ENCODE results near the gene LRRC38. TPM values are rescaled to one million over a fixed set of nuclear protein-coding genes. Genes with fewer than 3 reads are reported as not detected.

Gene LRRC38
- polyA plus RNA-seq, 1 experiment: not detected

DNA sequence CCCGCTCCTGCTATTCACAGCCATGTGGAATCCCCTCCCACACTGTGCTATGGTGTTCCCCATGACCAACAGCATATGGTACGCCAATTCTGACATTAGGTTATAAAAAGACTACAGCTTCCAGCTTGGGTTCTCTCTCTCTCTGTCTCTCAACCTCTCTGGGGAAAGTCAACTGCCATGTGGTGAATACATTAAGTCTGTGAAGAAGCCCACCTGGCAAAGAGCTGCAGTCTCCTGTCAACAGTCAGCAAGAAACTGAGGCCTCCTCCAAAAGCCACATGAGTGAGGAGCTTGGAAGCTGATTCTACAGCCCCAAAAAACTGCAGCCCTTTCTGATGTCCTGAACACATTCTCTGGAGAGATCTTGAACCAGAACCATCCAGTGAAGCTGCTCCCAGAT is 25.0 kb upstream of the LRRC38 start:
- TF ChIP-seq, protein P1, sequence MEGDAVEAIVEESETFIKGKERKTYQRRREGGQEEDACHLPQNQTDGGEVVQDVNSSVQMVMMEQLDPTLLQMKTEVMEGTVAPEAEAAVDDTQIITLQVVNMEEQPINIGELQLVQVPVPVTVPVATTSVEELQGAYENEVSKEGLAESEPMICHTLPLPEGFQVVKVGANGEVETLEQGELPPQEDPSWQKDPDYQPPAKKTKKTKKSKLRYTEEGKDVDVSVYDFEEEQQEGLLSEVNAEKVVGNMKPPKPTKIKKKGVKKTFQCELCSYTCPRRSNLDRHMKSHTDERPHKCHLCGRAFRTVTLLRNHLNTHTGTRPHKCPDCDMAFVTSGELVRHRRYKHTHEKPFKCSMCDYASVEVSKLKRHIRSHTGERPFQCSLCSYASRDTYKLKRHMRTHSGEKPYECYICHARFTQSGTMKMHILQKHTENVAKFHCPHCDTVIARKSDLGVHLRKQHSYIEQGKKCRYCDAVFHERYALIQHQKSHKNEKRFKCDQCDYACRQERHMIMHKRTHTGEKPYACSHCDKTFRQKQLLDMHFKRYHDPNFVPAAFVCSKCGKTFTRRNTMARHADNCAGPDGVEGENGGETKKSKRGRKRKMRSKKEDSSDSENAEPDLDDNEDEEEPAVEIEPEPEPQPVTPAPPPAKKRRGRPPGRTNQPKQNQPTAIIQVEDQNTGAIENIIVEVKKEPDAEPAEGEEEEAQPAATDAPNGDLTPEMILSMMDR (IDR thresholded peaks at IDR 0.05; ENCODE audit: insufficient read depth, low read depth, low read length): no peak
- no peaks in the 10 kb centered on the region for H3K27me3 ChIP-seq (ENCODE audit: control insufficient read depth, insufficient read depth, low read length)
- CTCF ChIA-PET: no interaction called here
- no peak overlapping the region for H3K4me3 ChIP-seq (ENCODE audit: low read depth, low read length)
- POLR2A ChIA-PET: no interaction called here
- H3K36me3 ChIP-seq (ENCODE audit: control insufficient read depth, insufficient read depth, low read length): no peaks in the 10 kb centered on the region
- DNase-seq (ENCODE audit: low read depth): no peak

DNA sequence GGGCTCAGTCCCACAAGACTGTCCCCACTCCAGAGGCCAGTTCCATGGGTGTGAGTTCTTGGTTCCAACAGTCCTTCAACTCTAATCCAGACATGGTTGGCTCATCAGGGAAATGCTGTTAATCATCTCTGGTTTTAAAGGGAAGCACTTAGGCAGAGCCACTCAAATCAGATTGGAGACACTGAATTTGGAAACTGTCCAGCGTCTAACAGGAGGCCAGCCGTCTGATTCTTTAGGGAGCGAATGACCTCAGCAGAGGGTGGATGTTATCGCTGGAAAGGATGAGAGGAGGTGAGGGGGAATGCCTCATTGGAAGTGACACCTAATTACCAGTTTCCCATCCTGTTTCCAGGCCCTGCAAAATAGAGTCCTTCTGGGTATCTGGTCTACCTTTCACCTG is 22.8 kb upstream of the LRRC38 start:
- no peaks in the 10 kb centered on the region for H3K27me3 ChIP-seq (ENCODE audit: control insufficient read depth, insufficient read depth, low read length)
- H3K36me3 ChIP-seq (ENCODE audit: control insufficient read depth, insufficient read depth, low read length): no peaks in the 10 kb centered on the region
- ChIA-PET CTCF (no interaction called here), POLR2A (no interaction called here)
- TF ChIP-seq, protein P1 (IDR thresholded peaks at IDR 0.05; ENCODE audit: insufficient read depth, low read depth, low read length): no peak
- H3K4me3 ChIP-seq (ENCODE audit: low read depth, low read length): no peak overlapping the region
- no peak for DNase-seq (ENCODE audit: low read depth)

DNA sequence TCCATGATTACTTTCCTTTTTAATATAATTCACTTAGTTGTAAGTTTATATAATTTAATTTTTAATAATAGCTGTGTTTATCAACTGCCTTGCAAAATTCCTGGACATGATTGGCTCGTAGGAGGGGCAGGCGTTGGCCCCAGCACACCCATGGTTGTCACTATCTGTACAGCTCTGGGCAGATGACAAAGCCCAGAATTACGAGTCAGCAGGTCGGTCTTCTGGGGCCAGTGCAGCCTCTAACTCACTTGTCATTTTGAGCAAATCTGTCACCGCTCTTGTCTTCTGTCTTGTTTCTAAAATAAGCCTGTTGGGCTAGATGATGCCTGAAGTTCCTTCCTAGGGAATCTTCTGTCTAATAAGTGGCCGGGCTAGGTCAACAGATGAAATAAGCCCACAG is 21.4 kb upstream of the LRRC38 start:
- Histone ChIP-seq H3K27me3 (ENCODE audit: control insufficient read depth, insufficient read depth, low read length) (no peaks in the 10 kb centered on the region), H3K36me3 (ENCODE audit: control insufficient read depth, insufficient read depth, low read length) (no peaks in the 10 kb centered on the region), H3K4me3 (ENCODE audit: low read depth, low read length) (no peak overlapping the region)
- TF ChIP-seq, protein P1 (IDR thresholded peaks at IDR 0.05; ENCODE audit: insufficient read depth, low read depth, low read length): no peak
- CTCF ChIA-PET: no interaction called here
- POLR2A ChIA-PET: no interaction called here
- DNase-seq (ENCODE audit: low read depth): no peak

DNA sequence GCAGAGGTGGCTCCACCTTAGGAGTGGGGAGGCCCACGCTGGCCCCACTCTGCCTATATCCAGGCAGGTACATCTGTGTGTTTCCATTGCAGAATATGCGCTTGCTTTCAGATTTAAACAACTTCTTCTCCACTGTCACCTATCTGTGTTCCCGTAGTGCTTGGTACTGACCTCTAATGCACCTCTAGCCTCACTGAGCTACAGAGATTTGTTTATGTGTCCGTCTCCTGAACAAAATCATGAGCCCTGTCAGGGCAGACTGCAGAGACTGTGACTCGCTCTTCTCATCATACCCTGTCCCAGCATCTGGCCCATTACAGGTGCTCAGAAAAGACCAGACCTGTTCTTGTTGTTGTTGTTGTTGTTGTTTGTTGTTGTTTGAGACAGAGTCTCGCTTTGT is 14.5 kb upstream of the LRRC38 start:
- TF ChIP-seq, protein P1 (IDR thresholded peaks at IDR 0.05; ENCODE audit: insufficient read depth, low read depth, low read length): no peak
- Histone ChIP-seq H3K36me3 (ENCODE audit: control insufficient read depth, insufficient read depth, low read length) (no peaks in the 10 kb centered on the region), H3K27me3 (ENCODE audit: control insufficient read depth, insufficient read depth, low read length) (no peaks in the 10 kb centered on the region), H3K4me3 (ENCODE audit: low read depth, low read length) (no peak overlapping the region)
- CTCF ChIA-PET: no interaction called here
- POLR2A ChIA-PET: no interaction called here
- no peak for DNase-seq (ENCODE audit: low read depth)

DNA sequence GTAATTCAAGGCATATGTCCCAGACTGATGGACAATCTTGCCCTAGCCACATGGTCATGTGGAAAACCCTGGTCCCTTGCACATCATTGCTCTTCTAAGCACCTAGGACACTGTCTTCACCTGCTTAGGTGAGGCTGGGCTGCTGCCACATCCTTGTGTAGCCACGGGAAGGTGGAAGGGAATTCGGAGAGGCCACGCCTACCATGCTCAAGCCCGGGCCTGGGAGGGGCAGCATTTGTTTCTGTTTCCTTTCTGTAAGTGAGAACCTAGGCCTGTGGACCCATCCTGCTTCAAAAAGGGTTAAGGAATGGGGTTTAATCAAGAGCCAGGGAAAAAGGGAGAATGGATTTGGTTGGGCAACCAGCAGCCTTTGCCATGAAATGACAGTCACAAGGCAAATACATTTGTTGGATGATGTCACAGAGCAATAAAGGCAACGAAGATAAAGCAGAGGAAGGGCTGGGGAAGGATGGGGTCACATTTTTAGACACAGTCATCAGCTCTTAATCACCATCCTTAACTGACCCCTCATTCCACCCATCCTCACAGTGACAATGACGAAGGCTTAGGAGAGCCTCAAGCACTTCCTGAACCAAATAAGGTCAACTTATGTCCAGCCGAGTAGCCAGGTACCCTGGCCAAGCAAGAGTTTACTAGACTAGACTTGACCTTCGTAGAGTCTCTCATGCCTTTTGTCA is 10.1 kb upstream of the LRRC38 start:
- Histone ChIP-seq H3K4me3 (ENCODE audit: low read depth, low read length) (no peak overlapping the region), H3K27me3 (ENCODE audit: control insufficient read depth, insufficient read depth, low read length) (no peaks in the 10 kb centered on the region), H3K36me3 (ENCODE audit: control insufficient read depth, insufficient read depth, low read length) (no peaks in the 10 kb centered on the region)
- no peak for DNase-seq (ENCODE audit: low read depth)
- TF ChIP-seq, protein P1 (IDR thresholded peaks at IDR 0.05; ENCODE audit: insufficient read depth, low read depth, low read length): no peak
- ChIA-PET CTCF (no interaction called here), POLR2A (no interaction called here)
